Retinal pigment epithelial cell (primary cell): ENCODE data around the gene IL11.

Source experiments
- DNase-seq: peaks from one replicate; pipeline ENCODE4 v3.0.0-alpha.2; 2010; ENCODE audit warnings: low read depth
- H3K4me3 ChIP-seq: 2 replicates; pipeline ENCODE4 v1.5.1; 2011; ENCODE audit warnings: mild to moderate bottlenecking, low read length, control low read depth, moderate library complexity
- TF ChIP-seq, protein P1 (sequence below): conservative IDR thresholded peaks from 2 replicates; pipeline ENCODE4 v1.5.1; 2011; ENCODE audit warnings: low read depth, low read length, control low read depth, inconsistent platforms

IL11 gene

DNA sequence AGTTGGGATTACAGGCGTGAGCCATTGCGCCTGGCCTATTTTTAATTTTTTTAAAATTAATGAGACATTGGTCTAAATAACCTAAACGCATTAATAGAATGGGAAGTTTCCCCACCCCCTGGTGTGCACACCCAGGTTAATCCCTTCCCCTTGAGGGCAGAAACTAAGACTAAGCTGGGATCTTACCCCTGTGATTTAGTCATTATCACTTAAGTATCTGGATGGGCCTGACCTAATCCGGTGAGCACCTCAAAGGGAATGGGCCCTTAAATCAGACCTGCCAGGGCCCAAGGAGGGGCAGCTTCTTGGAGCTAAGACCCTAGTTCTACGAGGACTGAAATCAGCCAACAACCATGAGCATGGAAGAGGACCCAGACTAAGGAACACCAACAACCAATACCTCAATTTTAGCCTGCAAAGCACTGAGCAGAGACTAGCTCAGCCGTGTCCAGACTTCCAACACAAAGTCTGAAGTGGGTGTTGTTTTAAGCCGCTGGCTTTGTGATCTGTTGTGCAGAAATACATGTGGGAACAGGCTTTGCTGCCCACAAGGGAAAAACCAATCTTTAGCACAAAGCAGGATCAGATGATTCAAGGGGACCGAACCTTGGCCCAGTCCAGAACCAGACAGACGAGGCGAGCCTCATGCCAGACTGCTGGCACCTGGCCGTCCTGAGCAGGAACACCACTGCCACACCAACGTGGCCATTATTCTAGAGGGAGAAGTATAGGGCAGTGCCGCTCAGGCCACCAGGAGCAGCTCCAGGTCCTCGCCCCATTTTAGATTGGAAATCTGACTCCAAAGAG, 30.2 kb upstream of the IL11 start:
- no peak overlapping the region for H3K4me3 ChIP-seq
- DNase-seq = no peak
- TF ChIP-seq, protein P1, sequence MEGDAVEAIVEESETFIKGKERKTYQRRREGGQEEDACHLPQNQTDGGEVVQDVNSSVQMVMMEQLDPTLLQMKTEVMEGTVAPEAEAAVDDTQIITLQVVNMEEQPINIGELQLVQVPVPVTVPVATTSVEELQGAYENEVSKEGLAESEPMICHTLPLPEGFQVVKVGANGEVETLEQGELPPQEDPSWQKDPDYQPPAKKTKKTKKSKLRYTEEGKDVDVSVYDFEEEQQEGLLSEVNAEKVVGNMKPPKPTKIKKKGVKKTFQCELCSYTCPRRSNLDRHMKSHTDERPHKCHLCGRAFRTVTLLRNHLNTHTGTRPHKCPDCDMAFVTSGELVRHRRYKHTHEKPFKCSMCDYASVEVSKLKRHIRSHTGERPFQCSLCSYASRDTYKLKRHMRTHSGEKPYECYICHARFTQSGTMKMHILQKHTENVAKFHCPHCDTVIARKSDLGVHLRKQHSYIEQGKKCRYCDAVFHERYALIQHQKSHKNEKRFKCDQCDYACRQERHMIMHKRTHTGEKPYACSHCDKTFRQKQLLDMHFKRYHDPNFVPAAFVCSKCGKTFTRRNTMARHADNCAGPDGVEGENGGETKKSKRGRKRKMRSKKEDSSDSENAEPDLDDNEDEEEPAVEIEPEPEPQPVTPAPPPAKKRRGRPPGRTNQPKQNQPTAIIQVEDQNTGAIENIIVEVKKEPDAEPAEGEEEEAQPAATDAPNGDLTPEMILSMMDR = no peak

DNA sequence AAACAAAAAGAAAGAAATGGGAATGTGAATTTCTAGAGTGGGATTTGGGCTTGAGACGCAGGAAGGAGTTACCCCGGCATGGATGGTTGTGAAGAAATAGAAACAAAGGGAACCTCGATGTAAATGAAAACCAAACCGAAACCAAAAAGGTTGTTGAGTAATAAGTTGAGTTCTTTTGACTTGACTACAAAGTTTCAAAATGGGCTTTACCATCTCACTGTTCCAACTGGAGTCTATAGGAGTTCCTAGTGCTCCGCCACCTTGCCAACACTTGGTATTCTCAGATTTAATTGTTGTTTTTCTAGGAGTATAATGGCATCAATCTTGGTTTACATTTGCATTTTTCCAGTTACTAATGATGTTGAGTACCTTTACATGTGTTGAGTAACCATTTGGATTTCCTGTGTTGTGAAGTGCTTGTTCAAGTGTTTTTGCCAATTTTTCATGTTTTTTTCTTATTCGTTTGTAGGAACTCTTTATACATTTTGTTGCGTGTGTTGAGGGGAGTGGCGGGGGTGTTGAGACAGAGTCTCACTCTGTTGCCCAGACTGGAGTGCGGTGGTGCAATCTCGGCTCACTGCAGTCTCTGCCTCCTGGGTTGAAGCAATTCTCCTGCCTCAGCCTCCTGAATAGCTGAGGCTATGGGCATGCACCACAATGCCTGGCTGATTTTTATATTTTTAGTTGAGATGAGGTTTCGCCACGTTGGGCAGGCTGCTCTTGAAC, 28.1 kb upstream of the IL11 start:
- H3K4me3 ChIP-seq = no peak overlapping the region
- TF ChIP-seq, protein P1 = no peak
- DNase-seq = no peak

DNA sequence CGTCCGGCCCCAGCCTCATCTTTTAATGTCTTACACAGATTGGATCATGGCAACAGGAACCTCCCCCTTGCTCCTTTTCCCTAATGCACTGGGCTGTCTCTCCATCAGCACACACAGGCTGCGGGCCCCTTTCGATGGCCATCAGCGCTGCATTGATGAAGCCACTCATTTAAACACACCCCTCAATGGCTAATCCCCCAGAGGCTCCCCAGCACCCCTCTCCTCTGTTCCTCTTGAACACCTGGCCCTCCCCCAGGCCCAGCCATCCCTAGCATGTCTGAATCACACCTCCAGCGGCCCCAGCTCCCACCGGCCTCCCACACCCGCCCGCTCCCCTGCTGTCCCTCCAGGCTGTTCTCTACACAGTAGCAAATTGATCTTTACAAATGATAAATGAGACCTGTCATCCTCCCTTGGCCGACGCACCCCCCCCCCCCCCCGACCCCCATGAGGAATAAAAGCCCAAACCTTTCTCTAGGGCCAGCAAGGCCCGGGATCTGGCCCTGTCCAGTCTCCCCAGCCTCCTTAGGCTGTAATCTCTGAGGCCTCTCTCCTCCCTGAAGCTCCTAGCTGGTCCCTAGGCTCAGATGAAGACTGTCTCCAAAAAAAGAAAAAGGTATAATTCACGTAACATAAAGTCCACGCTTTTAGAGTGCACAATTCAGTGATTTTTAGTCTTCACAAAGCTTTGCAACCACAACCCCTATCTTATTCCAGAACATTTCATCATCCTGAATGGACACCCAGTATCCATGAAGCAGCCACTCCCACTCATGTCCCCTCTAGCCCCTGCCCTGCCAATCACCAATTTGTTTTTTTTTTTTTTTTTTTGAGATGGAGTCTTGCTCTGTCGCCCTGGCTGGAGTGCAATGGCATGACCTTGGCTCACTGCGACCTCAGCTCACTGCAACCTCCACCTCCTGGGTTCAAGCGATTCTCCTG, 22.8 kb upstream of the IL11 start:
- no peak overlapping the region for H3K4me3 ChIP-seq
- TF ChIP-seq, protein P1 = no peak
- DNase-seq = no peak

DNA sequence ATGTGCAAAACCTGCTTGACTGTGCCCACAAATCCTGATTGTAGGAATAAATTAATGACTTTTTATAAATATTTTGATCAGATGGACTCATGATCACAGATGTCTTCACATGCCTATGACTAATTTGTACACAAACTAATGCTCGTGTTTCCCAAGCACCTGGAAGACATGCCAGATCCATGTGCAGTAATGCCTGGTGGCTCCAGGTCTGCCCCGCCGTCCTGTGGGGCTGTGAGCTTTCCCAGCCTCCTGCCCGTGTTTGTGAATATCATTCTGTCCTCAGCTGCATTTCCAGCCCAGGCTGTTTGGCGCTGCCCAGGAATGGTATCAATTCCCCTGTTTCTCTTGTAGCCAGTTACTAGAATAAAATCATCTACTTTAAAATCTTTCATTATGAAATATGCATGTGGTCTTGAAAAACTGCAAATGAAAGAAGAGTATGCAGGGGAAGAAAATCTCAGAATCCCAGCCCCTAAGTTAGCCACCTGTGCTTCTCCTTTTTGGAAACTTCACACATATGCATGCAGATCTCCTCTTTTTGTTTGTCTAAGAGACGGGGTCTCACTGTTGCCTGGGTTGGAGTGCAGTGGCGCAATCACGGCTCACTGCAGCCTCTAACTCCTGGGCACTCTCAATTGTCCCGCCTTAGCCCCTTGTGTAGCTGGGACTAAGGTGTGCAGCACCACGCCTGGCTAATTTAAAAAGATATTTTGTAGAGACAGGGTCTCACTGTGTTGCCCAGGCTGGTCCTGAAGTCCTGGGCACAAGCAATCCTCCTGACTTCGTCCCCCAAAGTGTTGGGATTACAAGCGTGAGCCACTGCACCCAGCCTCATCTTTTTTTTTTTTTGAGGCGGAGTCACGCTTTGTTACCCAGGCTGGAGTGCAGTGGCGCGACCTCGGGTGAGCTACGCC, 21.7 kb upstream of the IL11 start:
- no peak overlapping the region for H3K4me3 ChIP-seq
- TF ChIP-seq, protein P1 = no peak
- DNase-seq = no peak

DNA sequence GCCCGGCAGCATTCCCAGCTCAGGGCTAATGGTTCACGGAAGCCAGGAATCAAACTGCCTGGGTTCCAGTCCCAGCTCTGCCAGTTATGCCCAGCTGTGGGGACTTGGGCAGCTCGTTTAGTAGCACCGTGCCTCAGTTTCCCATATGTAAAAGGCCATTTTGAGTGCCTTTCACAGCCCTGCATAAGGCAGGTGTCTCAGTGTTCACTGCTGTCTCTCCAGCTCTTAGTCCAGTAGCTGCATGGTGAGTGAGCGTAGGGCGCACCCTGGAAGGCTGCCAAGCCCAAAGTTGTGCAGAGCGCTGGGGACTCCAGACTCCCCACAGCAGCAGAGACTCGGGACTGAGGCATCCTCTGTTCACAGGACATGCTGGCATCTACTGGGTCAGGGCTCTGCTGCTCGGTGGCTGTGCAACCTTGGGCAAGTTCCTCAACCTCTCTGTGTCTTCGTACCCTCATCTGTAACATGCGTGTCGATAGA, 21.0 kb upstream of the IL11 start:
- DNase-seq = no peak
- TF ChIP-seq, protein P1 = no peak
- H3K4me3 ChIP-seq = no peak overlapping the region

DNA sequence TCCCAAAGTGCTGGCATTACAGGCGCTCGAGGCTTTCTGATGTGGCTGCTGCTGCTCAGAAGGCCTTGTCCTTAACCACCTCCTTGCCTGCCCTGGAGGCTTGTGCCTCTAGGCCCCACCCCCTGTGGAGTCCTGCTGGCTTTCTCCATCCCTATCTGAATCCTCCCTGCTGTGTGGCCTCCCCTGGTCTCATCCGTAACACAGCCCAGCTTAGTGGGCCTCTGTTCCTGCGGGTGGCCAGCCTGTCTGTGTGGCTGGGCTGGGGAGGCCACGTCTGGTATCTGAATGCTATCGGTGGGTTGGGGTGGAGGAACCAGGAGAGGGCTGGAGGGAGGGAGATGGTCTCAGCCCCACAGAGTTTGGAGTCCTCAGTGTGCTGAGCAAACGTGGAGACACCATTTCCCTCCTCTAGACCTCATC, 20.2 kb upstream of the IL11 start:
- TF ChIP-seq, protein P1 = no peak
- no peak for DNase-seq
- no peak overlapping the region for H3K4me3 ChIP-seq
